COLO668 (cell line): ENCODE results near the gene AVPI1.
"Not testable (repeated sequence)": the region's sequence is repeated elsewhere in the genome, so short reads cannot be mapped to it uniquely, and the experiment has no call there.

Experiments used
- DNase-seq: peaks from one replicate; lab custom pipeline; 2025; ENCODE audit not compliant: unreplicated experiment; lab: John Stamatoyannopoulos, UW

AVPI1 gene

GRCh38 chr10:97683556-97684367 lies 3.3 kb downstream of the AVPI1 start:
- DNase-seq, result no peak

GRCh38 chr10:97682042-97682441 lies 5.0 kb downstream of the AVPI1 start:
- no peak for DNase-seq

GRCh38 chr10:97679594-97679993 lies 7.4 kb downstream of the AVPI1 start:
- no peak for DNase-seq

- peak; percentile 20 for DNase-seq
Measured at GRCh38 chr10:97676770-97677581, 10.1 kb downstream of the AVPI1 start.

- no peak for DNase-seq
Measured at GRCh38 chr10:97675222-97675621, 11.8 kb downstream of the AVPI1 start.

GRCh38 chr10:97673736-97674525 lies 13.1 kb downstream of the AVPI1 start:
- no peak for DNase-seq

GRCh38 chr10:97669571-97669970 lies 17.5 kb downstream of the AVPI1 start:
- DNase-seq, result no peak

GRCh38 chr10:97667463-97667862 lies 19.6 kb downstream of the AVPI1 start:
- no peak for DNase-seq

GRCh38 chr10:97666992-97667391 lies 20.0 kb downstream of the AVPI1 start:
- no peak for DNase-seq

GRCh38 chr10:97664282-97664850 lies 22.7 kb downstream of the AVPI1 start:
- DNase-seq, result no peak

- DNase-seq, result no peak
Measured at GRCh38 chr10:97659589-97659988, 27.5 kb downstream of the AVPI1 start.

GRCh38 chr10:97656777-97657176 lies 30.3 kb downstream of the AVPI1 start:
- no peak for DNase-seq

- DNase-seq, result no peak
Measured at GRCh38 chr10:97651773-97652172, 35.3 kb downstream of the AVPI1 start.

GRCh38 chr10:97650726-97651125 lies 36.3 kb downstream of the AVPI1 start:
- DNase-seq, result no peak

GRCh38 chr10:97649405-97649750 lies 37.7 kb downstream of the AVPI1 start:
- DNase-seq, result not testable (repeated sequence)

- DNase-seq, result no peak
Measured at GRCh38 chr10:97648562-97649404, 38.3 kb downstream of the AVPI1 start.

- DNase-seq, result no peak
Measured at GRCh38 chr10:97647556-97647955, 39.5 kb downstream of the AVPI1 start.

- no peak for DNase-seq
Measured at GRCh38 chr10:97644936-97645335, 42.1 kb downstream of the AVPI1 start.

GRCh38 chr10:97643441-97643985 lies 43.5 kb downstream of the AVPI1 start:
- DNase-seq, result no peak
